Activated T-cell treated with anti-CD3 and anti-CD28 coated beads for 24 hours (primary cell): ENCODE results near the gene SH3BGRL2.

ENCODE experiments used
- DNase-seq: peaks from one replicate; pipeline ENCODE4 v3.0.0-alpha.2; 2020; ENCODE audit warnings: low read depth

SH3BGRL2 gene

GRCh38 chr6:79630883-79631692 lies at the start of gene SH3BGRL2:
Gene SH3BGRL2 (plus strand): TSS chr6:79631329. CDS start chr6:79631462, 133 bp downstream.
- no peak for DNase-seq

GRCh38 chr6:79584332-79584731 lies 46.8 kb upstream of the SH3BGRL2 start:
- no peak for DNase-seq

GRCh38 chr6:79586548-79586947 lies 44.6 kb upstream of the SH3BGRL2 start:
- no peak for DNase-seq

GRCh38 chr6:79589701-79590100 lies 41.4 kb upstream of the SH3BGRL2 start:
- no peak for DNase-seq

GRCh38 chr6:79597155-79597554 lies 34.0 kb upstream of the SH3BGRL2 start:
- DNase-seq = no peak

GRCh38 chr6:79598012-79598411 lies 33.1 kb upstream of the SH3BGRL2 start:
- DNase-seq = no peak

- no peak for DNase-seq
Observed at GRCh38 chr6:79599725-79600259, 31.3 kb upstream of the SH3BGRL2 start.

GRCh38 chr6:79600313-79600712 lies 30.8 kb upstream of the SH3BGRL2 start:
- DNase-seq = no peak

- no peak for DNase-seq
Observed at GRCh38 chr6:79600812-79601609, 30.1 kb upstream of the SH3BGRL2 start.

GRCh38 chr6:79602859-79603258 lies 28.3 kb upstream of the SH3BGRL2 start:
- DNase-seq = no peak

GRCh38 chr6:79604583-79605037 lies 26.5 kb upstream of the SH3BGRL2 start:
- no peak for DNase-seq

- DNase-seq = no peak
Observed at GRCh38 chr6:79605061-79605460, 26.1 kb upstream of the SH3BGRL2 start.

- no peak for DNase-seq
Observed at GRCh38 chr6:79605968-79606764, 25.0 kb upstream of the SH3BGRL2 start.

GRCh38 chr6:79607000-79607399 lies 24.1 kb upstream of the SH3BGRL2 start:
- DNase-seq = no peak

- DNase-seq = no peak
Observed at GRCh38 chr6:79608334-79609224, 22.6 kb upstream of the SH3BGRL2 start.

GRCh38 chr6:79609225-79609595 lies 21.9 kb upstream of the SH3BGRL2 start:
- no peak for DNase-seq

- no peak for DNase-seq
Observed at GRCh38 chr6:79610306-79611009, 20.7 kb upstream of the SH3BGRL2 start.

- no peak for DNase-seq
Observed at GRCh38 chr6:79612457-79612856, 18.7 kb upstream of the SH3BGRL2 start.

GRCh38 chr6:79612918-79613317 lies 18.2 kb upstream of the SH3BGRL2 start:
- DNase-seq = no peak

GRCh38 chr6:79613912-79614311 lies 17.2 kb upstream of the SH3BGRL2 start:
- DNase-seq = no peak
